ENCODE results near the gene ADH1B.
"Not testable (repeated sequence)": the region's sequence is repeated elsewhere in the genome, so short reads cannot be mapped to it uniquely, and the experiment has no call there.

Gene ADH1B

DNA sequence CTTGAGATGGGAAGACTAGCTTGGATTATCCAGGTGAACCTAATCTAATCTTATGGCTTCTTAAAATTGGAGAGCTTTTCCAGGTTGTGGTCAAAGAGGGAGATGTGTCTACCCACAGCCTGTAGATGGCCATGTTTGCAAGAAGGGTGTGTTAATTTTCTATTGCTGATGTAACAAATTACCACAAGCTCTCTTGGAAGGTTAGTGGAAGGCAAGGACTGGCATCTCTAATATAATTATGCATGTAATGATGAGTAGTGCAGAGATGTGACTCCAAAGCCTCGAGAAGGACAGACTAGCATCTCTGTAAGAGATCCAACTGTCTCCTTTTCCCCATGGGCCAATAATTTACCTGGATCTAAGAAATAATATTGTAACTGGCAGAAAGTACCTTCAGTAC lies 3.2 kb upstream of the ADH1B start:
- DNase-seq (ENCODE audit: low spot score), result no peak

DNA sequence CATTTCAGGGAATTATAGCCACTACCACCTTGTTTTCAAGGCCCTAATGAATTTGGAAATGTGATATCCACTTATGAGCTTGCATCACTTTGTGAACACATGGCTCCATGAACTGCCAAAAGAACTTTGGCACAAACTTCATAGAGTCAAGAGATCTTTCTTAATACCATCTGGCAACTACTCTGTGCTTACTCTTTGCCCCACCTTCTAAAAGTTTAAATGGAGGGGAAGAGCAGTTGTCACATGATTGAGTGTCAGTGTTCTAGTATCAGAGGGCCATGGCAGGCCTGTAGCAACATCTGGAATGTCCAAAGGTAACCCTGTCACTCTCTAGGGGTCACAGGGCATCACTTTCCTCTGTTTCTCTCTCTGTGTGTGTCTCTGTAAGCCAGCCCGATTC lies 2.6 kb upstream of the ADH1B start:
- DNase-seq (ENCODE audit: low spot score), result no peak

DNA sequence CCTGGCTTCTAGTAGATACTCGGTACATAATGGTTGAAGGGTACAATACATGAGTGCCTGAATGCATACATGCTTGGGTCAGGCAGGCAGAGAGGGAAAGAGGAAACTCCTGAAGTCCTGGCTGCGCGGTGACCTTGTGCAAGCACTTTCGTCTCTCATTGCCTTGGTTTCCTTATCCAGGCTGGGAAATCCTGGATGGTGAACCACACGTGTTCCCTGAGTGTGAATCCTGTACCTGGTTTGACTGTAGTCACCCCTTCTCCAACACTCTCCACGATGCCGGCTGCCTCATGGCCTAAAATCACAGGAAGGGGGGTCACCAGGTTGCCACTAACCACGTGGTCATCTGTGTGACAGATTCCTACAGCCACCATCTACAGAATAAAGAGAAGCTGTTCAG lies 3.4 kb downstream of the ADH1B start:
- DNase-seq (ENCODE audit: low spot score), result not testable (repeated sequence)

DNA sequence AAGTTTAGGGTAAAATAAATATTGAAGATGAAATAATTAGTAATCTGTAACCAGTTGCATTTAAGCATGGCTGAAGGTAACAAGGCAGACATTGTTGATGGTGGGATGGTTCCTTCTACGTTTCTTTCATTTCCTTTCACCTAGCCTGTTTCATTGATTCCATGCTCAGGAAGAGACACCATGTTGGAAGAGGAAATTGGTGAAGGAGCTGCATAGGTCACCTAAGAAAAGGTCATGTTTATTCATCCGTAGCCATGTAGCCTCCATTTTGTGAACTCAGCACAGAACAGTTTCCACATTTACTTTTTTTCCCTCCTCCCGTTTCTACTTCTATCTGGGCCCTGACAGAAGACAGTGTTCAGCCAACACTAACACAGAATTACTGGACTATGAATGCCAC lies 3.8 kb downstream of the ADH1B start:
- no peak for DNase-seq (ENCODE audit: low spot score)

DNA sequence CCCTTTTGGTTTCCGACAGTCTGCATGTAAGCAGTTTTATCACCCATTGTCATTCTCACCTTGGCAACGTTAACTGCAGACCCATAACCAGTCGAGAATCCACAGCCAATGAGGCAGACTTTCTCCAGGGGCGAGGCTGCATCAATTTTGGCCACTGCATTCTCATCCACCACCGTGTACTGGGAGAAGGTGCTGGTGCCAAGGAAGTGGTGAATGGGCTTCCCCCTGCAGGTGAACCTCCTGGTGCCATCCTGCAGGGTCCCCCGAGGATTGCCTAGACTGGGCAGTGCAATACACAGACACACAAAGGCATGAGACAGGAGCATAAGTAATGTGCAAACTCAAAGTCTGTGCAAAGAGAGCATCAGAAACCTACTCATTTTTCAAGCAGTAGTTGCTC lies 5.4 kb downstream of the ADH1B start:
- no peak for DNase-seq (ENCODE audit: low spot score)

DNA sequence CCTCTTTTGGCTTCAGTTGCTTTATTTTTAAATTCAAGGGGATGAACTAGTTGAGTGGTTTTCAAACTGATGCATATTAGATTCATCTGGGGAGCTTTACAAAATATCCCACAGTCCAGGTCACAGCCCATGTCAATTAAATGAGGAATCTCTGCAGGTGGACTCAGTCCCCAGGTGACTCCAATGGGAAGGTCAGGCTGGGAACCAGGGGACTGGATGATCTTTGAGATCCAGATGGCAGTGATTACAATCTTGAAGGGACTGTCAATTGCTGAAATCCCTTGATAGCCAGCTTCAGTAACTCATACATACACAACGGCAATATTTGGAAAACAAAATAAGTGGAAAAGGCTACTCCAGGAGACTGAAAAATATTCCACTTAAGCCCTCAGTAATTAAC lies 7.0 kb downstream of the ADH1B start:
- no peak for DNase-seq (ENCODE audit: low spot score)

DNA sequence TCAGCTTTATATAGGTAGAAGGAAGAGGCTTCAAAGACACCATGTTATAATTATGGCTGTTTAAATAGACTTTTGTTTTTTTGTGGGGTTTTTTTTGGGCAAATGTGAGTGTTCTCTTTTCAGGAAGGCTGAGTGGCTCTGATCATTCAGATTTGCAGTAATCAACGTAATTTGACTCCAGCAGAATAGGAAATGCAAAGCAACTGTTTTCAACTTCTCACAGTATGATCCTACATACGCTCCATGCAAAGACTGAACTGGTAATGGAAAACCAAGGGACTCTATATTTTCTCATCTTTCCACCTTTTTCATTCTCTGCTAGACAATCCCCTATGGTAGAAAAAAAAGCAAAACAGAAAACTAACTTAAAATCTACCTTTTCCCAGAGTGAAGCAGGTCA lies 10.8 kb downstream of the ADH1B start:
- DNase-seq (ENCODE audit: low spot score), result no peak

DNA sequence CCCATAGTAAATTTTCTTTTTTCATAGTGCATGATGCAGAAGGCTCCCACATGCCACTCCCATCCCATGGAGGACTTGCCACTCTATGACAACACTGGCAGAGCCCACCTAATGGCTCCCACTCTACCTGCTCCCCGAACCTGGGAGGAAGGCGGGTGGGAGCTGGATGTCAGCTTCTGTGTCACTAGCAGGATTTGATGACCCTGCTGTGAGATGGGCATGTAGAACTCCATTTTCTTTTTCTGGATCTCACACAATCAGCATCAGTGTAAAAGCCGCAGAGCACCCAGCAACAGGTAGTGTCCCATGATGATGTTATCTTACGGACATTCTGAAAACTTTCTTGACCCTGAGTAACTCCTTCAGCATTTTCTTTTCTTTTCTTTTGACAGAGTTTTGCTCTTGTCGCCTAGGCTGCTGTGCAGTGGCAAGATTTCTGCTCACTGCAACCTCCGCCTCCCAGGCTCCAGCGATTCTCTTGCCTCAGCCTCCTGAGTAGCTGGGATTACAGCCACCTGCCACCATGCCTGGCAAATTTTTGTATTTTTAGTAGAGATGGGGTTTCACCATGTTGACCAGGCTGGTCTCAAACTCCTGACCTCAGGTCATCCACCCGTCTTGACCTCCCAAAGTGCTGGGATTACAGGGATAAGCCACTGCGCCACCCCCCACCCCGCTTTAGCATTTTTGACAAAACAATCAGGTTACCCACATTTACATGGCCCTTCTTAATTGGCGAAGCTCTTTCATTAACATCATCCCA lies 15.4 kb downstream of the ADH1B start:
- no peak for DNase-seq (ENCODE audit: low spot score)

DNA sequence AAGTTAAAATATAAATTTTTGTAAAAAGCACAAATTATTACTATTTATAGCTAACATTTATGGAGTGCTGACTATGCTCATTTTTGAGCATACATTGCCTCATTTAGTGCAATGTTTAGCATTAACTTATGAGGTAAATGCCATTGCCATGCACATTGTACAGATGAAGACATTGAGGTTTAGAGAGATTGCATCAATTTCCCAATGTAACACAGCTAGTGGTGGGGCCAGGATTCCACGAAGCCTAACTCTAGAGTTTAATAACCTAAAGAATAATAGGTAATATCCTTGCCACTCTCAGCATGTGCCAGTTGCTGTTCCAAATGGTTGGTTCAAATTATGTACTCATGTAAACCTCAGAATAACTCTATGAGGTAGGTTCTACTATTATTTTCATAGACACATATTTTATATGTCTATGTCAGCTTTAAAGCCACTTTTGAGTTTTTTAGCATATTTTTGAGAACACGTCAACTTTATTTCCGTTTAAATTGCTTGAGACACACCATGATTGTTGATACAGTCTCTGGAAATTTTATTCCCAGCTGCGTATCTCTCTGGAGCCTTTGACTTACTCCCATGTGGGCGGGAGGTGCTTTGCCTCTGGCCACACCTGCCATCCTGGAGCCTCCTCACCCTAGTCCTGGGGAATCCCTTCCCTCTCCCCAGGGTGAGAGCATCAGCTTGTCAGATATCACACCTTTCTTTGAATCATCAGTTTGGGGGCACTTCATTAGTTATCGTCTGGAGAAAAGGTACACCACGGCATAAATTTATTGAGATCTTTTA lies 19.6 kb downstream of the ADH1B start:
- no peak for DNase-seq (ENCODE audit: low spot score)

DNA sequence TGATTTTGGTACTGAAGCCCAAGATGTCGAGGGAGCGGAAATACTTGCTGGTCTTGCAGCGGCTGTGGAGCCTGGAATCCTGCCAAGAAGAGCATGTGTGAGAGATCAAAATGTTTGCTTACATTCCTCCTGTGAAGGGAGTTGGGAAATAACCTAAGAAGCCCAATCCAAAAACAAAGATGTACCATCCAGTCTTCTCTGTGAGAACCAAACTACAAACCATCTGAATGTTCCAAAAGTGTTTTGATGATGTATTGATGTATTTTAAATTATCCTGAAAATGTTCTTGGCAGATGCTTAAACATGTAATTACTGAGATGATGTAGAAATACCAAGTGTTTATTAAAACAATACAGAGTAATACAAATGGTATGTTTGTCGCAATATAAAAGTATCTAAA lies 20.3 kb downstream of the ADH1B start:
- no peak for DNase-seq (ENCODE audit: low spot score)

DNA sequence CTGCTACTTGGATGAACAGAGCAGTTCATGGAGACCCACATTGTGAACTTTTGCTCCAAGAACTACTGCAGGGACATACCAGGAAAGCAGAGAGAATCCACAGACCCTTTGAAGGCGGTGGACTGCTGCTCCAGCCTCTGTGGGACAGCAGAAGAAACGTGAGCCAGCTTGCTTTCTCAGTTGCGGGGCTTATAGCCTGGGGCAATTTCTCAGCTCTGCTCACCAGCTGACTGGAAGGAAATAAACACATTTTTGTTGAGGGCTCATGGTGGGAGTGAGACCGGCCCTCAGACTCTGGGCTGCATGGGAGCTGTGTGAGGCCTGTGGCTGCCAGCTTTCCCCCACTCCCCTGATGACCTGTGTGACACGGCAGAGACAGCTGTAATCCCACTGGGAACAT lies 27.8 kb downstream of the ADH1B start:
- DNase-seq (ENCODE audit: low spot score), result no peak

DNA sequence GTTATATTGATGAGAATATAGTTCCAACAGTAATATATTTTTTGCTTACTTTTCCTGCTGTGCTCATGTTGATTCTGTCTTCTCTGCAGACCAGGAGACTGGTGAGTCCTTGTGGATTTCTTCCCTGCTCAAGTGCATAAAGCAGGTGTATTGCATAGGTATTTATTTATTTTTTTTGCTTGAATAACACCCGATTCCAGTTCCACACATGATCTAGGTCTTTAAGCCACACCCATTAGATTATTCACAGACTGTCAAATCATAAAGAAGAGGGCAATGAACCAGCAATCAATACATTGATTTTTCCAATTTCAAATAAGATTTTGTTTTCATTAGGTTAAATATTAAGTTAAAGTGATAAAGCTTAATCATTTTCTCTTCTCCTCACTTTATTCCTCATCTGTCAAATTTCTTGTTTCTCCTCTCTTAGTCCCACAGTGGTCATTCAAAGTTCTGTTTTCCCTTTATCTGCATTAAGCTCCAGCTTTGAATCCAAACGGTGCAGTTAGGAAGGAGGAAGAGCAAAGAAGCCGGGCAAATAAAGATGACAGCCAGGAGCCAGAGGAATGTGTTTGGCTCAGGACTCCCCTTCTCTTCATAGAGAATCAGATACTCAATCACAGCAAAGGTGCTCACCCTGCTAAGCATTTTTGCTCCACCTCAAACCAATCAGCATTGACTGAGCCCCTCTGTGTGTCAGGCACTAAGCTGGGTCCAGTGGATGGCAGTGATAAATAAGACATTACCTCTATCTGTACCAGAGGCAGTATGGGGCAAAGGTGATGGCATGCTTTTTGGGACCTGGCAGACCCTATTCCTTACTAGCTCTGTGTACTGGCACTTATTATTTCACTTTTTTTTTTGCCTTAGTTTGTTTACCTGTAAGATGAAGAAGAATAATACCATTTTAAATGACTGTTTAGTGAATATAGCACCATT lies 30.1 kb downstream of the ADH1B start, which contains the start of gene ADH1A:
Gene ADH1A, minus strand, starts transcription at position 138 of the 939 bp plus-strand sequence. Its CDS starts 71 bp downstream, at position 67.
- no peak for DNase-seq (ENCODE audit: low spot score)

DNA sequence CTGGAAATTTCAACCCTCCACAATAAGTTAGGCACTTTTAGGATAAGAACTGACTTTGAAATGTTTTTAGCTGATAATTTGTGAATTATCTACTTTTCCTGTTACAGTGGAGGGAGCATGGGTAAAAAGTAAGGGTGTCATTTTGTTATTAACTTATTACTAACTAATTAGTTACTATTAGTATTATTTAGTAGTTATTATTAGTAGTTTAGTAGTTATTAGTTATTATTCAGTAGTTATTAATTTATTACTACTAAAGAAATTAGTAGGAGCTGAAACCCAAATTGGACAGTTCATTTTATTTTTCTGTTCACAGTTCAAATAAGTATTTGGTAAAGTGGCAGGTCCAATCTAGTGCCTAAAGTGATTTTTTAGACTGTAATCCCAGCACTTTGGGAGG lies 35.8 kb downstream of the ADH1B start:
- DNase-seq (ENCODE audit: low spot score), result no peak

DNA sequence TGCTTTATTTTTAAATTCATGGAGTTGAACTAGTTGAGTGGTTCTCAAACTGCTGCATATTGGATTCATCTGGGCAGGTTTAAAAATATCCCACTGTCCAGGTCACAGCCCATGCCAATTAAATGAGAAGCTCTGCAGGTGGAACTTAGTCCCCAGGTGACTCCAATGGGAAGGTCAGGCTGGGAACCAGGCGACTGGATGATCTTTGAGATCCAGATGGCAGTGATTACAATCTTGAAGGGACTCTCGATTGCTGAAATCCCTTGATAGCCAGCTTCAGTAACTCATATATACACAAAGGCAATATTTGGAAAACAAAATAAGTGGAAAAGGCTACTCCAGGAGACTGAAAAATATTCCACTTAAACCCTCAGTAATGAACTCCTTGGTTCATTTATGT lies 38.5 kb downstream of the ADH1B start:
- DNase-seq (ENCODE audit: low spot score), result no peak

DNA sequence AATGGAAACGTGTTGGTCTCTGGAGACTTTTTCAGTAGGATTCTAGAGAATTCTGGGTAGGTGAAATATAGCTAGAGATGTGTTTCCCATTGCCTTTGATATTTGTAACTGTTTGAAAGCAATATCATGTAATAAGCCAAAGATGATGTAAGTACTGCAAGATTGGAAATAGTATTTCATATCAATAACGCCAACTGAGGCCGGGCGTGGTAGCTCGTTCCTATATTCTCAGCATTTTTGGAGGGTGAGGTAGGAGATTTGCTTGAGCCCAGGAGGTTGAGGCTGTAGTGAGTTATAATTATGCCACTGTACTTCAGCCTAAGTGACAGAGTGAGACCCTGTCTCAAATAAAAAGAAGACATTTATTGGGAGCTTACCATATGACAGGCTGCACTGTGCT lies 39.9 kb downstream of the ADH1B start:
- DNase-seq (ENCODE audit: low spot score), result no peak

DNA sequence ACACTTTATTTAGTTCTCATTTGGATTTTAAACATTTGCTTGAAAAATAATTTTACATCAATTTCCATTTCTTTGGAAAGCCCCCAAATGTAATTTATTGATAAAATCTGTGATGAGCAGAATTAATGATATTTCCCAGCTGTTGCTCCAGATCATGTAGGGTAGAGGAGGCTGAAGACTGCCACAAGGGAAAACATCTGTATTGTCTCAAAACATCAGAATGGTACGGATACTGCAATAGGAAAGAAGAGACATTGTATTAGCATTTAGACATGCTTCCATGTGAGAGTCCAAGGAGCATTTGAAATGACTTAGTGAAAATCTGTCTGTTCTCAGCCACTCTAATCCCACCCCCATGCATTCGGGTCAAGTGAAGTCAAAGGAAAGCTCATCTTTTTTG lies 44.8 kb downstream of the ADH1B start:
- no peak for DNase-seq (ENCODE audit: low spot score)

DNA sequence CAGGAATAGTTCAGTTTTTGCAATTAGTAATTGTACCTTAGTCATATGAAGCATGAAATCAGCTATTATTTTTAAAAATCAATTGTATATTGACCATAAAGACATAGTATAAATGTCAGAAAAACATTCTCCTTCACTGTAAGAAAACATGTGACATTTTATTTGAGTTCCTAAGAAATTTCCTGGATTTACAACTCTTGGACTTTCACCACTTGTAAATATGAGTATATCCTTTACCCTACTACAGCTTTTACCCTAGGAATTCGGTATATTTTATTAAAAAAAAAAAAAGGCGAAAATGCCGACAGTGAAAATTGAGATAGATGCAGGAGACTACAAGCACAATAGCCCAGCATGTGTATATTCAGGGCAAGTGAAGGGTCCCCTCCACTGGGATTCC lies 45.3 kb downstream of the ADH1B start:
- DNase-seq (ENCODE audit: low spot score), result no peak

DNA sequence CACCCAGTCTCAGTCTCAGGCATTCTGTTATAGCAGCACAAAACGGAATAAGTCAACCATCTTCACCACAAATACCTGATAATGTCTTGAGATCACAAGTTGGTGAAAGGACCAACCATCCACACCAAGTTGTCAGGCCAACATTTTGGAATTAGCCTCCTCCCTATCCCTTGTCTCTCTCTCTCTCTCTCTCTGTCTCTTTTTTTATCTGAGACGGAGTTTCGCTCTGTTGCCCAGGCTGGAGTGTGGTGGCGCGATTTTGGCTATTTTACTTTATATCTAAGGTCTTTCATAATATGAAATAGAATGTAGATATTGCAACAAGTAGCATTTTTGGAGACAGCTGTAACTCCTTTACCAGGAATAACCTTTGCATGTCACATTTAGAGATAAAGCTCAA lies 46.2 kb downstream of the ADH1B start:
- no peak for DNase-seq (ENCODE audit: low spot score)

DNA sequence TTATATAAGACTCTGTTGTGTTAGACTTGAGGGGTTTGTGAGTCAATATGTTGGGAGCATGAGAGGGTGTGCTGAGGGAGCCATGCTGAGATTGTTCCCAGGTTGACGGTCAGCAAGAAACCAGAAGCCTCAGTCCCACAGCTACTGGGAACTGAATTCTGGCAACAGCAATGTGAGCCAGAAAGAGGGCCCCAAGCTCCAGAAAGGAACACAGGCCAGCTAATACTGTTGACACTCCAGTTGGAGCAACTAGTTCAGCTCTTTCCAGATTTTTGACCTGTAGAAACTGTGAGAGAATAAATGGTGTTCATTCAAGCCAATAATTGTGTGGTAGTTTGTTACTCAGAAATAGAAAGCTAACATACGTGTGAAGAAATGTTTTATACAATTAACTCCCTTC lies 47.5 kb downstream of the ADH1B start:
- DNase-seq (ENCODE audit: low spot score), result no peak

DNA sequence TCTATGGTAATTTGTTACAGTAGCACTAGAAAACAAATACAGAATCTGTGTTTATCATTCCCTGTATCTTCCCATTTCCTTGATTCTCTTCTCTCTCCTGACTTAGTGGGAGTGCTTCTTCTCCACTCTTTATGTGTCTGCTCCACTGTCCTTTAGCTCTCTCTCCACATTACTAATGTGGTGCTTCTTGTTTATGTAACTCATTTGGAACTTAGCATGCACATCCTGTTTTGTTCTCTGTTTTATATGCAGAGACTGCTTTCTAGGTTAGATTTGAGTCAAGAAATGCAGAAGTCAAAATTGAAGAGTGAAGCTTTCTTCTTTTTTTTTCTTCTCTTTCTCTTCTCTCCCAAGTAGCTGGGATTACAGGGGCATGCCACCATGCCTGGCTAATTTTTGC lies 56.3 kb downstream of the ADH1B start:
- no peak for DNase-seq (ENCODE audit: low spot score)
